HG03095 (cell line): Measurements from ENCODE around the gene NFATC3.
A peak's percentile ranks its signal among the peaks of the same experiment; 100 is the strongest.

Source experiments
- ATAC-seq: cut with Tn5 transposase; IDR thresholded peaks from one replicate; pipeline ENCODE4 v1.9.1; 2021; ENCODE audit warnings: moderate library complexity; ENCODE audit not compliant: unreplicated experiment

Gene NFATC3

GRCh38 chr16:68228652-68229051 lies 143.5 kb downstream of the NFATC3 start:
- ATAC-seq: no peak

GRCh38 chr16:68229431-68230175 lies 144.4 kb downstream of the NFATC3 start:
- ATAC-seq: no peak

- ATAC-seq: no peak
Measured at GRCh38 chr16:68230176-68230571, 145.0 kb downstream of the NFATC3 start.

GRCh38 chr16:68230956-68231355 lies 145.8 kb downstream of the NFATC3 start:
- ATAC-seq: no peak

- ATAC-seq: no peak
Measured at GRCh38 chr16:68231384-68232136, 146.4 kb downstream of the NFATC3 start.

DNA sequence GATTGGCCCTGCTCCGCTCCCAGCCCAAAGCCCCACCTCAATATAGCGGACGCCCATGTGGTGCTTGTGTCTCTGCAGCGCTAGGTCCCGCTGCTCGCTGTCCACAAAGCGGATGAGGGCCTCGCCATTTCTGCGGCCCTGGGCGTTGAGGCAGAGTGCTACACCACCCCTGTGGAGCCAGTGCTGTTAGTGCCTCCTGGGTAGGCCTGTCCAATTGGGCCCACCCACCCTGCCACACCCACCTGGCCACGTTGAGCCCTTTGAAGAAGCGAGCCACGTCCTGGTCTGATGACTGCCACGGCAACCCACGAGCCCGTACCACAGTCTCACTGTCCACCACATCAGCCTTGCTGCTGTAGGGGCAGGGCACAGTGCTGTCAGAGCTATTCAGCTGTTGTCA lies 147.2 kb downstream of the NFATC3 start:
- ATAC-seq: no peak

- ATAC-seq: no peak
Measured at GRCh38 chr16:68233085-68233834, 148.1 kb downstream of the NFATC3 start.

DNA sequence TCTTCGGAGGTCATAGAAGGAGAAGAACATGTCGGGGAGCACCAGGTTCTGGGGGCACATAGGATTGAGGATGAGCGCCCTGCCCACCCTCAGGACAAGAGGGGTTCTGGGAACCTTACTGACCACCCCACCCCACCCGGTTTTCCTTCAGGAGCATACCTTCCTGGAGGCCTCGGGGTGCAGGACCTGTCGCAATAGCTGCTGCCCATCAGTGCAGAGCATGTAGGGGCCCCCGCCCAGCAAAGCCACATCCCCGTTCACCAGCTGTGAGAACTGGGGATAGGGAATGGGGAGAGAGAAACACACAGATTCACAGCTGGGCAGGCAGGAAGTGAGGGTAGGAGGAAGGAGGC lies 148.6 kb downstream of the NFATC3 start:
- no peak for ATAC-seq

DNA sequence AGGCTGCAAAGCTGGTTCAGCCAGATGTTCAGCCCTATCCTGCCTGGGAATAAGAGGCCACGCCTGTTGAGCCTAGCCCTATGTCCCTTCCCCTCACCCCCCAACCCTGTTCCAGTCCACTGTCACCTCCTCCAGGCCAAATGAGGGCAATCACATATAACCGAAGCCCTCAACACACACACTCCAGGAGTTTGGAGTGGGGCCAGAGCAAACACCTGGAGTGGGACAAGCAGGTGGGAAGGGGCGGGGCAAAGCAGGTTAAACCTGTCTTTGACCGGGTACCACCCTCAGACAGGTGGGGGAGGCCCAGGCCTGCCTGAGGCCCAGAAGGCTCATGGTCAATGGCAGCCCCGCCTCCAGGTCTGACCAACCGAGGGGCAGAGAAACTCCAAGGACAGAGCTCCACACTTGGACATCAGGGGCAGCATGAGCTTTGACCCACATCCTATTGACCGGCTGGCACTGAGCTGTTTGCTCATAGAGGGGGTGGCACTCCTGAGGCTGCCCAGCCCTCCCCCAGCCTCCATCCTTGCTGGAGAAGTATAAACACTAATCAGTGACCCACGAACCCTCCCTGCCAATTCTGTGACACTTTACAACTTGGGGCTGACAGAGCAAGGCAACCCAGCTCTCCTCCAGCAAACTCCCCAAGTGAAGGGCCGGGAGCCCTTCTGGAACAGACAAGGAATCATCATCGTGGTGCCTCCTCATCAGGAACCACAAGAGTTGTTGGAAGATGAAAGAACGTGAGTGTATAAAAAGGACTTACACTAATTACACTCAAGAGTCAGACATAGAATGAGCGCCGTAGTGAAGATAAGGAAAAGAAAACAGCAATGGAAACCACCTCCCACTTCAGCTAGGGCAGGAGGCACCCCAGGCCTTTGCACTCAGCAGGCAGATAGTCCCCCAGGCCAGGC lies 149.3 kb downstream of the NFATC3 start:
- no peak for ATAC-seq

DNA sequence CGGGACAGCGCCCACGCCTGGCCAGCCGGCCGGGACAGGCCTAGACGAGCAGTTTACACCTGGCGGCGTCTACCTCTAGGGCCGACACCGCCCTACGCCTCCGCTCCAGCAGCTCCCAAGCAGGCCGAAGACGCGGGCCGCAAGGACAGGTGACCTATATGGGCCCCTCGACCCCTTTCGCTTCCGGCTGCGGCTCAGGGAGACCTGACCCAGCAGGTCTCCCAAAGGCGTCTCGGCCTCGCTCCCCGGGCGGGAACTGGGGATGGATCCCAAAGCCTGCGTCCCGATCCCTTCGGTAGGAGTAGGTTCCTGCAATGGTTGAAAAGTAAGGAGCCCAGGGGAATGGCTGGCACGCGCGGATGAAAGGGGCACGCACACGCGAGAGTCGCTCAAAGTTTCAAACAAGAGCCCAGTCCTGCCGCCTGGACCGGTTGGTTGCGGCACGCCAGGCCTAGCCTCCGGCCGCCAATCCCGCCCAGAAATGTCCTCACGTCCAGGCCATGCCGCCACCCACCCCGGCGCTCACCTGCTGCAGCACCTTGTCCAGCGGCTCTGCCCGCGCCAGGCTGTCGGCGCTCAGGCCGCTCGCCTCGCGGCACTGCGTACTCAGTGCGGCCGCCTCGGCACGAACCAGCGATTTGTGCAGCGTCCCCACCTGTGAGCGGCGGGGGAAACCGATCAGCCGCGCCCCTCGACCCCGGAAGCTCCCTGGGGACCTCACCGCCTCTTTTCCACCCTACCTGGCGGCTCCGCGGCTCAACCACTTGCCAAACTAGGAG lies 150.1 kb downstream of the NFATC3 start:
- no peak for ATAC-seq

DNA sequence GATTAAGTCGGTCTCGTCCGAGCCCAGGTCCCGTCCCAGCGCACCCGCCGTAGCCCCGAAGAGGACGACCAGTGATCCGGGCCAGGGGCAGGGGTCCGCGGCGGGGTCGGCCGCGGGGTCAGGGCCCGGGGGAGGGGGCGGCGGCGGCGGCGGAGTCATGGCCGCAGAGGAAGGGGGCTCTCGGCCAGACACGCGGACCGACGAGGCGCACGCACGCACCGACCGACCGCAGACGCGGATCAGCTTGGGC lies 150.6 kb downstream of the NFATC3 start, which contains the start of gene ESRP2:
Gene ESRP2 (minus strand): TSS at position 241 of the 250 bp plus-strand sequence. CDS start 82 bp downstream, at position 159.
- ATAC-seq: no peak

GRCh38 chr16:68236137-68236825 lies 151.1 kb downstream of the NFATC3 start:
- ATAC-seq: no peak

DNA sequence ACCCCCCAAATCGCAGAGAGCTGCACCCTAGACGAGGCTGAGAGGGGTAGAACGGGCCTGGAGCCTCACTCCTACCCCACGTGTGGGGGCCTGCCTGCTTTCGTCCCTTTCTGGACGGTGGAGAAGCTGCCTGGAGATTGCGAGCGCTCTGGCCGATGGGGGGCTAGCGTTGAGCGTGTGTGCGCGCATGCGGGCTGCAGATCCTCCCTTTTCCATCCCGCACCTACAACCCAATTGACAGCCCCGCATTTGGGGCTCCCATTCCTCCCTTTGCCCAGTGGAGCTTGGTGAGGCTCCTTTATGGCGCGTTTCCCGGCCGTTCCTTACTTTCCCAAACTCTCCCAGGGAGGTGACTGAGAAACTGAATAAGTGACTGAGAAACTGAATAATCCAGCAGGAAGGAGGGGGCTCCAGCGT lies 151.7 kb downstream of the NFATC3 start:
- no peak for ATAC-seq

- peak; percentile 73 for ATAC-seq
Measured at GRCh38 chr16:68237243-68238028, 152.3 kb downstream of the NFATC3 start.

- peak; percentile 24 for ATAC-seq
Measured at GRCh38 chr16:68238029-68238345, 152.8 kb downstream of the NFATC3 start.

- no peak for ATAC-seq
Measured at GRCh38 chr16:68242085-68242484, 156.9 kb downstream of the NFATC3 start.

GRCh38 chr16:68242926-68243858 lies 158.0 kb downstream of the NFATC3 start:
- no peak for ATAC-seq

DNA sequence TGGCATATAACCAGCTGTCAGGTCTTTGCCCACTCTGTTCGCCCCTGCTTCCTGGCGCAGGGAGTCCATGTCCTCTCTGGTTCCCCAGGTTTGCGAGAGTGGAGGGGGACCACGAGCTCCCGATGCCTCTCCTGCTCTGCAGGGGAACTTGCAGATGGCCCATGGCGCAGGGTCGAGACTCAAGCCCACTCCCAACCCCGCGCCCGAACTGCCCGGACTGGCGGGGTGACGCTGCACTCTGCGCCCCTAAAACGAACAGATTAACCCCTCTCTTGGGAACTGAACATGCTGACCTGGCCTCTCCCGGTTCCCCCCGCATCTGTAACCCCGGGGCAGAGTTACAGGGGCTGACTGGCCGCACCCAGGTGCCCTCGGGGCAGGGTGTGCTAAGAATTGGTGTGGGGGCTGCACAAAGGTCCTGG lies 159.3 kb downstream of the NFATC3 start:
- no peak for ATAC-seq
